Astrocyte of the spinal cord (primary cell): ENCODE results near the gene RCL1.

Experiments
- DNase-seq: peaks from one replicate; pipeline ENCODE4 v3.0.0; 2011; ENCODE audit warnings: low read depth, low spot score
- H3K4me3 ChIP-seq: 2 replicates; pipeline ENCODE4 v1.5.1; 2011; ENCODE audit warnings: low read depth, mild to moderate bottlenecking, low read length, moderate library complexity
- CTCF ChIP-seq: IDR thresholded peaks from 2 replicates; pipeline ENCODE4 v1.5.1; 2012; ENCODE audit warnings: low read depth, mild to moderate bottlenecking, low read length, inconsistent platforms
- in situ Hi-C: cut with HindIII; loops from 2 replicates; pipeline ENCODE4 v1.10.0; 2017; ENCODE audit warnings: low sequenced_read_pairs

Gene RCL1

GRCh38 chr9:4832786-4833579 lies 40.2 kb downstream of the RCL1 start:
- no peak overlapping the region for H3K4me3 ChIP-seq
- in situ Hi-C loops = no loop called here
- TF ChIP-seq CTCF = no peak
- peak; percentile 99 for DNase-seq

GRCh38 chr9:4833781-4834560 lies 41.2 kb downstream of the RCL1 start:
- DNase-seq = no peak
- H3K4me3 ChIP-seq = no peak overlapping the region
- TF ChIP-seq CTCF = no peak
- in situ Hi-C loops = no loop called here

- no peak overlapping the region for H3K4me3 ChIP-seq
- peak; percentile 62 for DNase-seq
- in situ Hi-C loops = no loop called here
- no peak for TF ChIP-seq CTCF
Observed at GRCh38 chr9:4836676-4837075, 43.9 kb downstream of the RCL1 start.

- no peak for TF ChIP-seq CTCF
- DNase-seq = peak; percentile 98
- no peak overlapping the region for H3K4me3 ChIP-seq
- in situ Hi-C loops = no loop called here
Observed at GRCh38 chr9:4837261-4838188, 44.8 kb downstream of the RCL1 start.

- H3K4me3 ChIP-seq = no peak overlapping the region
- no peak for DNase-seq
- in situ Hi-C loops = no loop called here
- no peak for TF ChIP-seq CTCF
Observed at GRCh38 chr9:4838189-4838546, 45.4 kb downstream of the RCL1 start.

- no peak for DNase-seq
- in situ Hi-C loops = no loop called here
- H3K4me3 ChIP-seq = no peak overlapping the region
- no peak for TF ChIP-seq CTCF
Observed at GRCh38 chr9:4839470-4839912, 46.7 kb downstream of the RCL1 start.
